ENCODE data around the gene RAMP2.
A peak's percentile ranks its signal among the peaks of the same experiment; 100 is the strongest.

RAMP2 gene

GRCh38 chr17:42792545-42792944 is 31.5 kb downstream of the RAMP2 start:
- no peak for DNase-seq (ENCODE audit: low read depth, low spot score)

GRCh38 chr17:42795061-42795460 is 34.0 kb downstream of the RAMP2 start:
- DNase-seq (ENCODE audit: low read depth, low spot score), result no peak

- DNase-seq (ENCODE audit: low read depth, low spot score), result no peak
These were observed 34.4 kb downstream of the RAMP2 start for GRCh38 chr17:42795465-42795864.

- DNase-seq (ENCODE audit: low read depth, low spot score), result no peak
These were observed 35.2 kb downstream of the RAMP2 start for GRCh38 chr17:42796066-42796758.

GRCh38 chr17:42797067-42798007 is 36.3 kb downstream of the RAMP2 start:
- DNase-seq (ENCODE audit: low read depth, low spot score), result no peak

- no peak for DNase-seq (ENCODE audit: low read depth, low spot score)
These were observed 37.0 kb downstream of the RAMP2 start for GRCh38 chr17:42798011-42798382.

- peak; percentile 94 for DNase-seq (ENCODE audit: low read depth, low spot score)
These were observed 37.7 kb downstream of the RAMP2 start, which contains the start of the genes CNTD1 and COA3 for GRCh38 chr17:42798383-42799380. CNTD1 (plus strand) TSS chr17:42798861; CDS start chr17:42799068, 207 bp downstream. COA3 (minus strand) TSS chr17:42798704; CDS start chr17:42798681, 23 bp downstream.

- DNase-seq (ENCODE audit: low read depth, low spot score), result peak; percentile 59
These were observed 42.3 kb downstream of the RAMP2 start for GRCh38 chr17:42803074-42803883.

GRCh38 chr17:42804918-42805367 is 43.9 kb downstream of the RAMP2 start:
- DNase-seq (ENCODE audit: low read depth, low spot score), result no peak

- no peak for DNase-seq (ENCODE audit: low read depth, low spot score)
These were observed 45.2 kb downstream of the RAMP2 start for GRCh38 chr17:42806249-42806648.

GRCh38 chr17:42809250-42809649 is 48.2 kb downstream of the RAMP2 start:
- DNase-seq (ENCODE audit: low read depth, low spot score), result peak; percentile 62
